Activated CD8-positive, alpha-beta memory T cell treated with anti-CD3 and anti-CD28 coated beads, Interleukin-2, amount 50 U/mL, for 4 hours (primary cell): ENCODE results near the gene MOB4.
"Not testable (repeated sequence)": the region's sequence is repeated elsewhere in the genome, so short reads cannot be mapped to it uniquely, and the experiment has no call there.

ENCODE experiments used
- DNase-seq: peaks from one replicate; pipeline ENCODE4 v3.0.0-alpha.2; 2020

The MOB4 gene

GRCh38 chr2:197515315-197515738 is 539 bp upstream of the MOB4 start:
- no peak for DNase-seq

GRCh38 chr2:197516393-197516761 is 511 bp downstream of the MOB4 start:
- DNase-seq = no peak

- DNase-seq = no peak
Measured at GRCh38 chr2:197517150-197517549, 1.3 kb downstream of the MOB4 start.

- no peak for DNase-seq
Measured at GRCh38 chr2:197538412-197538811, 22.5 kb downstream of the MOB4 start.

GRCh38 chr2:197539734-197540133 is 23.9 kb downstream of the MOB4 start:
- no peak for DNase-seq

GRCh38 chr2:197543206-197543605 is 27.3 kb downstream of the MOB4 start:
- no peak for DNase-seq

- DNase-seq = no peak
Measured at GRCh38 chr2:197547163-197547900, 31.5 kb downstream of the MOB4 start.

GRCh38 chr2:197548582-197548981 is 32.7 kb downstream of the MOB4 start:
- no peak for DNase-seq

GRCh38 chr2:197551260-197551659 is 35.4 kb downstream of the MOB4 start:
- DNase-seq = not testable (repeated sequence)

GRCh38 chr2:197555467-197555866 is 39.6 kb downstream of the MOB4 start:
- no peak for DNase-seq

- no peak for DNase-seq
Measured at GRCh38 chr2:197556456-197556855, 40.6 kb downstream of the MOB4 start.

GRCh38 chr2:197558393-197558792 is 42.5 kb downstream of the MOB4 start:
- no peak for DNase-seq

GRCh38 chr2:197559681-197560080 is 43.8 kb downstream of the MOB4 start:
- DNase-seq = no peak

GRCh38 chr2:197560146-197560665 is 44.3 kb downstream of the MOB4 start:
- DNase-seq = no peak

GRCh38 chr2:197571627-197572271 is 55.9 kb downstream of the MOB4 start:
- DNase-seq = no peak

GRCh38 chr2:197573608-197574007 is 57.7 kb downstream of the MOB4 start:
- DNase-seq = no peak

GRCh38 chr2:197575987-197576386 is 60.1 kb downstream of the MOB4 start:
- DNase-seq = no peak

GRCh38 chr2:197576631-197577030 is 60.8 kb downstream of the MOB4 start:
- DNase-seq = no peak

- no peak for DNase-seq
Measured at GRCh38 chr2:197577446-197577845, 61.6 kb downstream of the MOB4 start.

GRCh38 chr2:197578294-197578693 is 62.4 kb downstream of the MOB4 start:
- not testable (repeated sequence) for DNase-seq

GRCh38 chr2:197580166-197580565 is 64.3 kb downstream of the MOB4 start:
- not testable (repeated sequence) for DNase-seq

GRCh38 chr2:197587255-197587654 is 71.4 kb downstream of the MOB4 start:
- DNase-seq = not testable (repeated sequence)

- DNase-seq = no peak
Measured at GRCh38 chr2:197591339-197592072, 75.6 kb downstream of the MOB4 start.

- DNase-seq = no peak
Measured at GRCh38 chr2:197596766-197597165, 80.9 kb downstream of the MOB4 start.
